SK-N-SH (cell line): ENCODE measurements around the gene LSP1.

Experiments
- EP300 ChIP-seq, 2 experiments: IDR thresholded peaks; 2 replicates each; pipeline versions ENCODE4 v1.4.0 to v1.6.1; 2012; ENCODE audit warnings: borderline replicate concordance in 1 of 2, low read depth in 1 of 2, low read length in 1 of 2
- FOSL2 ChIP-seq: IDR thresholded peaks from 2 replicates; pipeline ENCODE4 v1.4.0; 2012; ENCODE audit warnings: low read depth, mild to moderate bottlenecking, moderate library complexity, borderline replicate concordance
- FOXJ3 ChIP-seq: sonication (generic); formaldehyde crosslinking; IDR thresholded peaks from 2 replicates; pipeline ENCODE4 v1.5.1; 2020; ENCODE audit warnings: mild to moderate bottlenecking, missing genetic modification reagents
- FOXM1 ChIP-seq: IDR thresholded peaks from 2 replicates; pipeline ENCODE4 v1.4.0; 2012; ENCODE audit warnings: low read depth, mild to moderate bottlenecking
- JUND ChIP-seq: IDR thresholded peaks from 2 replicates; pipeline ENCODE4 v1.4.0; 2012
- MXI1 ChIP-seq: IDR thresholded peaks from 2 replicates; pipeline ENCODE4 v1.6.1; 2012; ENCODE audit warnings: mild to moderate bottlenecking, low read depth, low read length, improper control_type of control experiment
- POLR2AphosphoS5 ChIP-seq: IDR thresholded peaks from 2 replicates; pipeline ENCODE4 v1.6.1; 2012; ENCODE audit warnings: low read depth, low read length
- RAD21 ChIP-seq: IDR thresholded peaks from 2 replicates; pipeline ENCODE4 v1.6.1; 2012; ENCODE audit warnings: mild to moderate bottlenecking, low read length
- RFX5 ChIP-seq: IDR thresholded peaks from 2 replicates; pipeline ENCODE4 v1.6.1; 2012; ENCODE audit warnings: mild to moderate bottlenecking, improper control_type of control experiment, low read length
- TEAD4 ChIP-seq: IDR thresholded peaks from 2 replicates; pipeline ENCODE4 v1.4.0; 2012; ENCODE audit warnings: mild to moderate bottlenecking, borderline replicate concordance; ENCODE audit not compliant: insufficient read depth
- TF ChIP-seq, protein P1 (sequence below): fragments of 200-600 bp; sonication (generic); IDR thresholded peaks from 2 replicates; pipeline ENCODE4 v1.6.1; 2017; ENCODE audit warnings: antibody characterized with exemption, mild to moderate bottlenecking, moderate library complexity
- TF ChIP-seq, protein P2 (sequence below): fragments of 150-350 bp; IDR thresholded peaks from 2 replicates; pipeline ENCODE4 v1.6.1; 2017; ENCODE audit warnings: antibody characterized with exemption, low read length, low read depth, borderline replicate concordance
- TF ChIP-seq, protein P3 (sequence below): IDR thresholded peaks from 2 replicates; pipeline ENCODE4 v1.4.0; 2012; ENCODE audit warnings: low read depth, borderline replicate concordance
- TF ChIP-seq, protein P4 (sequence below): IDR thresholded peaks from 2 replicates; pipeline ENCODE4 v1.4.0; 2012; ENCODE audit warnings: low read depth

DNA sequence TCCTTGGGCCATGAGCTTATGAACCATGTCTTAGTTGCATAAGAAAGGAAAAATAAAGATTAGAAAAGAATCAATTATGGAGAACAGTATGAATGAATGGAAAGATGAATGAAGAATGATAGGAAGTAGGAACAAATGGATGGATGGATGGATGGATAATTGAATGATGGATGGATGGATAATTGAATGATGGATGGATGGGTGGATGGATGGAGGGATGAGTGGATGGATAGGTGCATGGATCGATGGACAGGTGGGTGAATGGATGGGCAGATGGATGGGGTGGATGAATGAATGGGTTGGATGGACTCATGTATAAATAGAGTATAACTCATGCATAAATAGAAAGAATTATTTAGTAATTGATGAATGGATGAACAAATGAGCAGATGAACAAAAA, 7.2 kb downstream of the LSP1 start:
- TF ChIP-seq MXI1: no peak
- TF ChIP-seq, protein P1, sequence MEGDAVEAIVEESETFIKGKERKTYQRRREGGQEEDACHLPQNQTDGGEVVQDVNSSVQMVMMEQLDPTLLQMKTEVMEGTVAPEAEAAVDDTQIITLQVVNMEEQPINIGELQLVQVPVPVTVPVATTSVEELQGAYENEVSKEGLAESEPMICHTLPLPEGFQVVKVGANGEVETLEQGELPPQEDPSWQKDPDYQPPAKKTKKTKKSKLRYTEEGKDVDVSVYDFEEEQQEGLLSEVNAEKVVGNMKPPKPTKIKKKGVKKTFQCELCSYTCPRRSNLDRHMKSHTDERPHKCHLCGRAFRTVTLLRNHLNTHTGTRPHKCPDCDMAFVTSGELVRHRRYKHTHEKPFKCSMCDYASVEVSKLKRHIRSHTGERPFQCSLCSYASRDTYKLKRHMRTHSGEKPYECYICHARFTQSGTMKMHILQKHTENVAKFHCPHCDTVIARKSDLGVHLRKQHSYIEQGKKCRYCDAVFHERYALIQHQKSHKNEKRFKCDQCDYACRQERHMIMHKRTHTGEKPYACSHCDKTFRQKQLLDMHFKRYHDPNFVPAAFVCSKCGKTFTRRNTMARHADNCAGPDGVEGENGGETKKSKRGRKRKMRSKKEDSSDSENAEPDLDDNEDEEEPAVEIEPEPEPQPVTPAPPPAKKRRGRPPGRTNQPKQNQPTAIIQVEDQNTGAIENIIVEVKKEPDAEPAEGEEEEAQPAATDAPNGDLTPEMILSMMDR: no peak
- no peak for TF ChIP-seq POLR2AphosphoS5
- TF ChIP-seq RFX5: no peak
- TF ChIP-seq, protein P2, sequence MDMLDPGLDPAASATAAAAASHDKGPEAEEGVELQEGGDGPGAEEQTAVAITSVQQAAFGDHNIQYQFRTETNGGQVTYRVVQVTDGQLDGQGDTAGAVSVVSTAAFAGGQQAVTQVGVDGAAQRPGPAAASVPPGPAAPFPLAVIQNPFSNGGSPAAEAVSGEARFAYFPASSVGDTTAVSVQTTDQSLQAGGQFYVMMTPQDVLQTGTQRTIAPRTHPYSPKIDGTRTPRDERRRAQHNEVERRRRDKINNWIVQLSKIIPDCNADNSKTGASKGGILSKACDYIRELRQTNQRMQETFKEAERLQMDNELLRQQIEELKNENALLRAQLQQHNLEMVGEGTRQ: no peak
- TF ChIP-seq RAD21: no peak
- no peak for TF ChIP-seq EP300 (IDR thresholded peaks at IDR 0.05; ENCODE audit: borderline replicate concordance in 1 of 2, low read depth in 1 of 2, low read length in 1 of 2)
- TF ChIP-seq FOXJ3 (CRISPR knock-in tag): no peak
- no peak for TF ChIP-seq TEAD4
- TF ChIP-seq JUND: no peak
- TF ChIP-seq, protein P3, sequence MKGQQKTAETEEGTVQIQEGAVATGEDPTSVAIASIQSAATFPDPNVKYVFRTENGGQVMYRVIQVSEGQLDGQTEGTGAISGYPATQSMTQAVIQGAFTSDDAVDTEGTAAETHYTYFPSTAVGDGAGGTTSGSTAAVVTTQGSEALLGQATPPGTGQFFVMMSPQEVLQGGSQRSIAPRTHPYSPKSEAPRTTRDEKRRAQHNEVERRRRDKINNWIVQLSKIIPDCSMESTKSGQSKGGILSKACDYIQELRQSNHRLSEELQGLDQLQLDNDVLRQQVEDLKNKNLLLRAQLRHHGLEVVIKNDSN: no peak
- TF ChIP-seq FOXM1: no peak
- TF ChIP-seq, protein P4, sequence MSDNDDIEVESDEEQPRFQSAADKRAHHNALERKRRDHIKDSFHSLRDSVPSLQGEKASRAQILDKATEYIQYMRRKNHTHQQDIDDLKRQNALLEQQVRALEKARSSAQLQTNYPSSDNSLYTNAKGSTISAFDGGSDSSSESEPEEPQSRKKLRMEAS: no peak
- TF ChIP-seq FOSL2: no peak
